GM23248 (cell line): ENCODE measurements around the gene DDTL.

Experiments used
- EZH2 ChIP-seq: fragments of 200-600 bp; sonication (generic); IDR thresholded peaks from 2 replicates; pipeline ENCODE4 v1.6.1; 2018; ENCODE audit warnings: antibody characterized with exemption, mild to moderate bottlenecking; ENCODE audit not compliant: insufficient read depth, poor library complexity, severe bottlenecking
- EZH2phosphoT487 ChIP-seq: fragments of 200-600 bp; sonication (generic); IDR thresholded peaks from 2 replicates; pipeline ENCODE4 v1.6.1; 2018; ENCODE audit warnings: antibody characterized with exemption, moderate library complexity, mild to moderate bottlenecking, low read depth; ENCODE audit not compliant: insufficient read depth

DNA sequence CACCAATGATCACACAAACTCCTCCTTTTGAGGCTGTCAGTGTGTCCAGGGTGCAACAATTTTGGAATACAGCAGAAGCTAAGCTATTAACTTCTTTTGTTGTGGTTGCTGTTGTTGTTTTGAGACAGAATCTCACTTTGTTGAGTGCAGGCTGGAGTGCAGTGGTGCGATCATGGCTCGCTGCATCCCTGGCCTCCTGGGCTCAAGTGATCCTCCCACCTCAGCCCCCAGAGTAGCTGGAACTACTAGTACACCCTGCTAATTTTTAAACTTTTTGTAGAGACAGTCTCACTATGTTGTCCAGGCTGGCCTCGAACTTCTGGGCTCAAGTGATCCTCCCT, 27.7 kb upstream of the DDTL start:
- TF ChIP-seq EZH2phosphoT487: no peak
- TF ChIP-seq EZH2: no peak
